HepG2 (cell line): ENCODE measurements around the gene WWP2. TPM values are rescaled to one million over a fixed set of nuclear protein-coding genes. Genes with fewer than 3 reads are reported as not detected.

Experiments
- DPF2 ChIP-seq: sonication (generic); formaldehyde crosslinking; IDR thresholded peaks from 2 replicates; pipeline ENCODE4 v1.4.0; 2020; ENCODE audit warnings: mild to moderate bottlenecking, low read depth, missing genetic modification reagents, borderline replicate concordance
- FOXA3 ChIP-seq: IDR thresholded peaks from 2 replicates; pipeline ENCODE4 v1.6.1; 2016; ENCODE audit warnings: missing genetic modification reagents, missing compliant biosample characterization
- HNRNPK ChIP-seq: fragments of 200-400 bp; formaldehyde crosslinking; IDR thresholded peaks from 2 replicates; pipeline ENCODE4 v1.6.1; 2018; ENCODE audit warnings: low read length, low read depth, moderate library complexity, mild to moderate bottlenecking; ENCODE audit not compliant: poor library complexity, severe bottlenecking
- JARID2 ChIP-seq: sonication (generic); formaldehyde crosslinking; IDR thresholded peaks from 2 replicates; pipeline ENCODE4 v1.8.1; 2023; ENCODE audit warnings: missing genetic modification reagents, inconsistent platforms; ENCODE audit not compliant: insufficient replicate concordance
- KLF11 ChIP-seq: IDR thresholded peaks from 2 replicates; pipeline ENCODE4 v1.6.1; 2016; ENCODE audit warnings: missing compliant biosample characterization
- MLXIP ChIP-seq: sonication (generic); formaldehyde crosslinking; IDR thresholded peaks from 2 replicates; pipeline ENCODE4 v1.9.0; 2021; ENCODE audit warnings: missing genetic modification reagents, borderline replicate concordance
- MXD3 ChIP-seq: IDR thresholded peaks from 2 replicates; pipeline ENCODE4 v1.6.1; 2016; ENCODE audit warnings: mild to moderate bottlenecking, missing biosample characterization, missing genetic modification reagents
- NFE2 ChIP-seq: sonication (generic); formaldehyde crosslinking; IDR thresholded peaks from 2 replicates; pipeline ENCODE4 v1.4.0; 2020; ENCODE audit warnings: missing genetic modification reagents
- NPAS2 ChIP-seq: sonication (generic); formaldehyde crosslinking; IDR thresholded peaks from 2 replicates; pipeline ENCODE4 v1.8.0; 2022; ENCODE audit warnings: mild to moderate bottlenecking, missing genetic modification reagents, borderline replicate concordance
- PTBP1 ChIP-seq: fragments of 200-400 bp; formaldehyde crosslinking; IDR thresholded peaks from 2 replicates; pipeline ENCODE4 v1.6.1; 2018; ENCODE audit warnings: low read length, low read depth; ENCODE audit not compliant: poor library complexity, severe bottlenecking
- SP2 ChIP-seq: sonication (generic); formaldehyde crosslinking; IDR thresholded peaks from 2 replicates; pipeline ENCODE4 v1.5.1; 2020; ENCODE audit warnings: mild to moderate bottlenecking, missing genetic modification reagents
- SRY ChIP-seq: sonication (generic); formaldehyde crosslinking; IDR thresholded peaks from 2 replicates; pipeline ENCODE4 v1.8.0; 2022; ENCODE audit warnings: mild to moderate bottlenecking, missing genetic modification reagents
- ZBTB33 ChIP-seq: sonication (generic); formaldehyde crosslinking; IDR thresholded peaks from 2 replicates; pipeline ENCODE4 v1.4.0; 2020; ENCODE audit warnings: missing genetic modification reagents
- ZC3H13 ChIP-seq: sonication (generic); formaldehyde crosslinking; IDR thresholded peaks from 2 replicates; pipeline ENCODE4 v1.8.1; 2023; ENCODE audit warnings: mild to moderate bottlenecking, missing genetic modification reagents, moderate library complexity
- ZNF17 ChIP-seq: sonication (generic); formaldehyde crosslinking; IDR thresholded peaks from 2 replicates; pipeline ENCODE4 v1.5.0; 2020; ENCODE audit warnings: mild to moderate bottlenecking, missing genetic modification reagents
- ZNF543 ChIP-seq: sonication (generic); formaldehyde crosslinking; IDR thresholded peaks from 2 replicates; pipeline ENCODE4 v1.4.0; 2020; ENCODE audit warnings: mild to moderate bottlenecking, missing genetic modification reagents
- ZNF672 ChIP-seq: sonication (generic); formaldehyde crosslinking; IDR thresholded peaks from 2 replicates; pipeline ENCODE4 v1.8.1; 2022; ENCODE audit warnings: missing genetic modification reagents
- ZNF850 ChIP-seq: sonication (generic); formaldehyde crosslinking; conservative IDR thresholded peaks from 2 replicates; pipeline ENCODE4 v1.9.0; 2021; ENCODE audit warnings: mild to moderate bottlenecking, missing genetic modification reagents
- polyA plus RNA-seq, 8 experiments: library from polyadenylated mRNA; depleted of rRNA in 3 of 8; stranded (reverse) in 7 of 8; unstranded in 1 of 8; fragments of >200 nt; fragmentation: Illumina TruSeq in 4 of 8; extraction: Trizol in 4 of 8; gene quantifications; 2 replicates each; pipeline versions ENCODE4 v1.2.1 to v1.2.3, GENCODE V29; 2011 to 2016; ENCODE audit warnings: low read depth in 4 of 8, missing spikeins in 1 of 8, mixed read lengths in 1 of 8; ENCODE audit not compliant: insufficient read depth in 1 of 8
- total RNA-seq, 5 experiments: library from RNA; depleted of rRNA; stranded (reverse); fragments of >200 nt; fragmentation: Illumina TruSeq; extraction: Trizol; gene quantifications; 2 replicates each; pipeline ENCODE4 v1.2.3, GENCODE V29; 2016; ENCODE audit warnings: low read depth in 1 of 5
- TF ChIP-seq, protein P1 (sequence below): sonication (generic); formaldehyde crosslinking; IDR thresholded peaks from 2 replicates; pipeline ENCODE4 v1.4.0; 2020; ENCODE audit warnings: missing genetic modification reagents, borderline replicate concordance
- TF ChIP-seq, protein P2 (sequence below): sonication (generic); formaldehyde crosslinking; IDR thresholded peaks from 2 replicates; pipeline ENCODE4 v1.4.0; 2020; ENCODE audit warnings: missing genetic modification reagents
- TF ChIP-seq, protein P3 (sequence below): sonication (generic); formaldehyde crosslinking; conservative IDR thresholded peaks from 2 replicates; pipeline ENCODE4 v1.4.0; 2020; ENCODE audit warnings: missing genetic modification reagents

The WWP2 gene
- total and polyA plus RNA-seq, 2 of the 13 experiments (the other 11 are each of a cell fraction or from before 2014, with no cell fraction given), result 11.4 to 28.2 TPM

DNA sequence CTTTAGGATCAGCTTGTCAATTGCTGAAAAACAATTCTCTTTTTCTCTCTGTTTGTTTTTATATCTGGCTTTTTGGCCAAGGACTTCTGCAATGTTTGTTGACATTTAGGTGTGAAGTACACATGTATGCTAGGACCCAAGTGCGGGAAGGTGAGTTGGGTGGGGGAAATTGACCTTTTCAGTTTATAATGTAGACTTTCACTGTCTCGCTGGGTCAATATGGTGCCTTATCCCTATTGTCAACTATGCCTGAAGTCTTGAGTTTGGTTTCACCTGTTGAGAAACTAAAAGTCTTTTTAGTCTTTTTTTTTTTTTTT, 9.5 kb downstream of the WWP2 start (continued):
- TF ChIP-seq, protein P1, sequence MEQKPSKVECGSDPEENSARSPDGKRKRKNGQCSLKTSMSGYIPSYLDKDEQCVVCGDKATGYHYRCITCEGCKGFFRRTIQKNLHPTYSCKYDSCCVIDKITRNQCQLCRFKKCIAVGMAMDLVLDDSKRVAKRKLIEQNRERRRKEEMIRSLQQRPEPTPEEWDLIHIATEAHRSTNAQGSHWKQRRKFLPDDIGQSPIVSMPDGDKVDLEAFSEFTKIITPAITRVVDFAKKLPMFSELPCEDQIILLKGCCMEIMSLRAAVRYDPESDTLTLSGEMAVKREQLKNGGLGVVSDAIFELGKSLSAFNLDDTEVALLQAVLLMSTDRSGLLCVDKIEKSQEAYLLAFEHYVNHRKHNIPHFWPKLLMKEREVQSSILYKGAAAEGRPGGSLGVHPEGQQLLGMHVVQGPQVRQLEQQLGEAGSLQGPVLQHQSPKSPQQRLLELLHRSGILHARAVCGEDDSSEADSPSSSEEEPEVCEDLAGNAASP (CRISPR knock-in tag), result peak; percentile 20; the same call in 1 of the 2 replicates
- TF ChIP-seq FOXA3 (CRISPR knock-in tag), result peak; percentile 84
- TF ChIP-seq HNRNPK, result no peak
- TF ChIP-seq DPF2 (CRISPR knock-in tag), result no peak
- TF ChIP-seq MXD3 (CRISPR knock-in tag), result no peak
- TF ChIP-seq ZNF543 (CRISPR knock-in tag), result no peak
- TF ChIP-seq ZNF17 (CRISPR knock-in tag), result no peak
- no peak for TF ChIP-seq NFE2 (CRISPR knock-in tag)
- TF ChIP-seq PTBP1, result no peak
- no peak for TF ChIP-seq SP2 (CRISPR knock-in tag)
- no peak for TF ChIP-seq MLXIP (CRISPR knock-in tag)
- no peak for TF ChIP-seq ZNF672
- TF ChIP-seq KLF11, result no peak
- no peak for TF ChIP-seq ZC3H13 (CRISPR knock-in tag)
- TF ChIP-seq ZNF850 (CRISPR knock-in tag), result no peak
- TF ChIP-seq, protein P2, sequence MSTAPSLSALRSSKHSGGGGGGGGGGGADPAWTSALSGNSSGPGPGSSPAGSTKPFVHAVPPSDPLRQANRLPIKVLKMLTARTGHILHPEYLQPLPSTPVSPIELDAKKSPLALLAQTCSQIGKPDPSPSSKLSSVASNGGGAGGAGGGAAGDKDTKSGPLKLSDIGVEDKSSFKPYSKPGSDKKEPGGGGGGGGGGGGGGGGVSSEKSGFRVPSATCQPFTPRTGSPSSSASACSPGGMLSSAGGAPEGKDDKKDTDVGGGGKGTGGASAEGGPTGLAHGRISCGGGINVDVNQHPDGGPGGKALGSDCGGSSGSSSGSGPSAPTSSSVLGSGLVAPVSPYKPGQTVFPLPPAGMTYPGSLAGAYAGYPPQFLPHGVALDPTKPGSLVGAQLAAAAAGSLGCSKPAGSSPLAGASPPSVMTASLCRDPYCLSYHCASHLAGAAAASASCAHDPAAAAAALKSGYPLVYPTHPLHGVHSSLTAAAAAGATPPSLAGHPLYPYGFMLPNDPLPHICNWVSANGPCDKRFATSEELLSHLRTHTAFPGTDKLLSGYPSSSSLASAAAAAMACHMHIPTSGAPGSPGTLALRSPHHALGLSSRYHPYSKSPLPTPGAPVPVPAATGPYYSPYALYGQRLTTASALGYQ, result peak; percentile 64; the same call in 1 of the 2 replicates
- no peak for TF ChIP-seq ZBTB33 (CRISPR knock-in tag)
- TF ChIP-seq JARID2, result no peak
- no peak for TF ChIP-seq SRY
- TF ChIP-seq NPAS2 (CRISPR knock-in tag), result no peak
- TF ChIP-seq, protein P3, sequence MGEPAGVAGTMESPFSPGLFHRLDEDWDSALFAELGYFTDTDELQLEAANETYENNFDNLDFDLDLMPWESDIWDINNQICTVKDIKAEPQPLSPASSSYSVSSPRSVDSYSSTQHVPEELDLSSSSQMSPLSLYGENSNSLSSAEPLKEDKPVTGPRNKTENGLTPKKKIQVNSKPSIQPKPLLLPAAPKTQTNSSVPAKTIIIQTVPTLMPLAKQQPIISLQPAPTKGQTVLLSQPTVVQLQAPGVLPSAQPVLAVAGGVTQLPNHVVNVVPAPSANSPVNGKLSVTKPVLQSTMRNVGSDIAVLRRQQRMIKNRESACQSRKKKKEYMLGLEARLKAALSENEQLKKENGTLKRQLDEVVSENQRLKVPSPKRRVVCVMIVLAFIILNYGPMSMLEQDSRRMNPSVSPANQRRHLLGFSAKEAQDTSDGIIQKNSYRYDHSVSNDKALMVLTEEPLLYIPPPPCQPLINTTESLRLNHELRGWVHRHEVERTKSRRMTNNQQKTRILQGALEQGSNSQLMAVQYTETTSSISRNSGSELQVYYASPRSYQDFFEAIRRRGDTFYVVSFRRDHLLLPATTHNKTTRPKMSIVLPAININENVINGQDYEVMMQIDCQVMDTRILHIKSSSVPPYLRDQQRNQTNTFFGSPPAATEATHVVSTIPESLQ (CRISPR knock-in tag), result no peak
